ENCODE results near the gene UBE2E2.

UBE2E2 gene

DNA sequence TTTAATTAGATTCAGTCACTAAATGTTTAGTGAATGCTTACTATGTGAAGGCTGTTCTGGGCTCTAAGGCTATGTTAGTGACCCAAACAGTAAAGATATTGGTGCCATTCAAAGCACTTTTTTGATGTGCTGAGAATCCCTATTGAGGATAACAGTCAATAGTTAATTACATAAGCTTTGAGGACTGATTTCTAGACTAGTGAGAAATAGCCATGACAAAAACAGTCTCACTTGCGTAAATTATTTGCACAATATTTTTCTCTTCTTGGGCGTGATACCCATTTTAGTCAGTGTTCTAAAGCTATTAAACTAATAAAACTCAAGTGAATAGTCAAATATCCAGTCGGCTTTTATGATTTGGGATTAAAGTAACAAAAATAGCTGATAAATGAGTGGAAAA lies 74.6 kb downstream of the UBE2E2 start:
- DNase-seq (ENCODE audit: low read depth) = no peak
- no peak overlapping the region for H3K4me3 ChIP-seq (ENCODE audit: low read length)
- no peak for TF ChIP-seq CTCF (conservative IDR thresholded peaks at IDR 0.05; ENCODE audit: low read length)

DNA sequence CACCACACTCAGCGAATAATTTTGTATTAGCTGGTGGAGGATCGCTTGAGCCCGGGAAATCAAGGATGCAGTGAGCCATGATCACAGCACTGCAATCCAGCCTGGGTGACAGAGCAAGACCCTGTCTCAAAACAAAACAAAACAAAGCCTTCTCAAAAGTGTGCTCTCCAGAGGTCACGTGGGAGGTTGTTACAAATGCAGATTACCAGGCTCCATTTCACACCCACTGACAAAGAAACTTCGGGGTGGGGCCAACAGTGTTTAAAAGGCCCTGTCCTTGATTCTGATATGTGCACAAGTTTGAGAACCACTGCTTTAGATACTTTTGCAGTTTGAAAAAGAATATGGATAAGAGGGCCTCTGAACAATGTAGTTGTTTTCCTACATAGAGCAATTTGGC lies 80.5 kb downstream of the UBE2E2 start:
- DNase-seq (ENCODE audit: low read depth) = no peak
- TF ChIP-seq CTCF (conservative IDR thresholded peaks at IDR 0.05; ENCODE audit: low read length) = no peak
- H3K4me3 ChIP-seq (ENCODE audit: low read length) = no peak overlapping the region

GRCh38 chr3:23288286-23288685 lies 85.2 kb downstream of the UBE2E2 start:
- no peak overlapping the region for H3K4me3 ChIP-seq (ENCODE audit: low read length)
- TF ChIP-seq CTCF (conservative IDR thresholded peaks at IDR 0.05; ENCODE audit: low read length) = no peak
- no peak for DNase-seq (ENCODE audit: low read depth)

- no peak for TF ChIP-seq CTCF (conservative IDR thresholded peaks at IDR 0.05; ENCODE audit: low read length)
- no peak overlapping the region for H3K4me3 ChIP-seq (ENCODE audit: low read length)
- no peak for DNase-seq (ENCODE audit: low read depth)
Measured at GRCh38 chr3:23288715-23289114, 85.6 kb downstream of the UBE2E2 start.

GRCh38 chr3:23292432-23292831 lies 89.3 kb downstream of the UBE2E2 start:
- DNase-seq (ENCODE audit: low read depth) = no peak
- TF ChIP-seq CTCF (conservative IDR thresholded peaks at IDR 0.05; ENCODE audit: low read length) = no peak
- H3K4me3 ChIP-seq (ENCODE audit: low read length) = no peak overlapping the region

DNA sequence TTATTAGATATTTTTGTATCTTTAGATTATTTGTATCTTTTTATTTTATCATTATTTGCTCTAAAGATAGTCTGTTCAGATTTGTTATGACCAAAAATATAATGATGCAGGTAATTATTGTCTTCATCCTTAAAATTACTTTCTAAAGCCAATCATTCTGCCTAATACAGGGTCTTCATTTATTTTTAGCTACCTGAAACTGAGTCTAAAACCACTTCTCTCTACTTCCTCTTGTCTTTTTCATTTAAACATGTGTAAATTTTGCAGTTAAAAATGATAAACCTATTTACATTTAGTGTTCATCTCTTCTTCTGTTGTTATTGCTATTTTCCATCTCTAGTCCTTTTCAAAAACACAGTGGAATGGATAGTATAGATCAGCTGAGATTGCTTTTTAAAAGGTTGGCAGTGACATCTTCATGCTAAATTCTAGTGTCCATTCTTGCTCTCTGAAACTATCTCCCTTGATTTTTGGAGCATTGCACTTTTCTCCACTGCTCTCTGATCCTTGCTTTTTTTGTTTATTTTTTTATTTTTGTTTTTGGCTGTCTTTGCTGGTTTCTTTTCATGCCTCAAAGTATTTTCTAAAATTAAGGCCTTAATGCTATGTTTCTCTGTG lies 91.8 kb downstream of the UBE2E2 start:
- DNase-seq (ENCODE audit: low read depth) = no peak
- no peak for TF ChIP-seq CTCF (conservative IDR thresholded peaks at IDR 0.05; ENCODE audit: low read length)
- H3K4me3 ChIP-seq (ENCODE audit: low read length) = no peak overlapping the region

DNA sequence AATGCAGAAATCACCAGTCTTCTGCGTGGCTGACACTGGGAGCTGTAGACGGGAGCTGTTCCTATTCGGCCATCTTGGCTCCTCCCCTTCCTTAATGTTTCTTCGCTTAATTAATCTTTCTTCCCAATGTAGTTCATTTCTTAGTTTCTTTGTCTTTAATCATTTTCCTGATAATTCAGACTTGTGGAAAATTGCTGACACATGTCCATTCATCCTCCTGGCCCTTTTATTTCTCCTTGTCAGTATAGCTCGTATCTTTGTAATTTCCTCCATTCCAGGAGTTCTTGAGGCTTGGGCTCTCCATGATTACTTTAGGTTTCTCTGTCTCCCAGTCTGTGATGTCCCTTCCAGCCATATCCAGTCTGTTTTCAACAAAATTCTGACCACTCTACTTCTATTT lies 98.7 kb downstream of the UBE2E2 start:
- DNase-seq (ENCODE audit: low read depth) = no peak
- TF ChIP-seq CTCF (conservative IDR thresholded peaks at IDR 0.05; ENCODE audit: low read length) = no peak
- H3K4me3 ChIP-seq (ENCODE audit: low read length) = no peak overlapping the region
